Dedifferentiated amniotic fluid mesenchymal stem cell (primary cell): Measurements from ENCODE around the gene CCSER2.
"Not testable (repeated sequence)": the region's sequence is repeated elsewhere in the genome, so short reads cannot be mapped to it uniquely, and the experiment has no call there.

Experiments
- DNase-seq: peaks from one replicate; pipeline ENCODE4 v3.0.0-alpha.2; 2016; ENCODE audit errors: extremely low spot score

Gene CCSER2

GRCh38 chr10:84397735-84398144, 69.4 kb downstream of the CCSER2 start:
- no peak for DNase-seq

GRCh38 chr10:84398696-84399095, 70.3 kb downstream of the CCSER2 start:
- no peak for DNase-seq

GRCh38 chr10:84401854-84402611, 73.6 kb downstream of the CCSER2 start:
- no peak for DNase-seq

DNA sequence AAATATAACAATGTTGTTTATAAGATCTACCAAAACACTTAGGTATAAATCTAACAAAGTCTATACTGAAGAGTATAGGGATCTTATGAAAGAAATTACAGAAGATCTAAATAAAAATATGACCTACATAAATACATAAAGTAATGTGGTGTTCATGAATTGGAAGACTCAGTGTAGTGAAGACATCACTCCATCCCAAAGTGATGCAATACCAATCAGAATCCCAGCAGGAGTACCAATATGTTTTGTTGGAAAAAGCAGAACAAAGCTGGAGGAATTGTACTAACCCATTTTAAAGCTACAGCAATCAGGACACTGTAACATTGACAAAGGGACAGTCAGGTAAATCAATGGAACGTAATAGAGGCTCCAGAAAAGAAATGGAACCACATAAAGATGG, 76.4 kb downstream of the CCSER2 start:
- DNase-seq = no peak

DNA sequence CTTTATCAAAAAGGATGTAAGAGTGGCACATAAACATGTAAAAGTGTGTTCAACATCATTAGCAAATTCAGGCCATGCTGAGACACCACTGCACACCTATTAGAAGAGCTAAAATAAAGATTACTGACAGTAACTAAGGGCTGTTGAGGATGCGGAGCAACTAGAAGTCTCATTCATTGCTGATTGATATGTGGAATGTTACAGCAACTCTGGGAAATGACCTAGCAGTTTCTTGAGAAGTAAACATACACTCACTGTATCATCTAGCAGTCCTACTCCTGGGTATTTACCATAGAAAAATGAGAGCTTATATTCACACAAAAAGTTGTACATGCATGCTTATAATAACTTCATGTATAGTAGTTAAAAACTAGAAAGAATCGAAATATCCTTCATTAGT, 77.3 kb downstream of the CCSER2 start:
- DNase-seq = no peak

DNA sequence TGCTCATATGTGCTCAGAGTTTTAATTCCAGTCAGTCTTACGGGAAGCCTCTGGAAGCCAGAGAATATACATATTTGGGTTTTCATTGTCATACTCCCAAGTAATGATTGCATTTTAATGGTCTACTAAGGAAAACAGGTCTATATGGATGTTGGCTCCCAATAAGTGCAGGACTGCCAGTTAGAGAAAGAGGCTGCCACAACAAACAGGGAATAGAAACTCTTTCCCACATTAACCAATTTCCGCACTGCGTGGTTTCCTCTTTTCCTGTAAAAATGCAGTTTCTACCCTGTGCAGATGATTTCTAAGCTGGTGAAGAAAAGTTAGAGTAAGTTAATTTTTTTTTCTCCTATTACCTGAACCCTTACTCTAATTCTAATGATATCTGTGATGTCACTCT, 78.2 kb downstream of the CCSER2 start:
- no peak for DNase-seq

DNA sequence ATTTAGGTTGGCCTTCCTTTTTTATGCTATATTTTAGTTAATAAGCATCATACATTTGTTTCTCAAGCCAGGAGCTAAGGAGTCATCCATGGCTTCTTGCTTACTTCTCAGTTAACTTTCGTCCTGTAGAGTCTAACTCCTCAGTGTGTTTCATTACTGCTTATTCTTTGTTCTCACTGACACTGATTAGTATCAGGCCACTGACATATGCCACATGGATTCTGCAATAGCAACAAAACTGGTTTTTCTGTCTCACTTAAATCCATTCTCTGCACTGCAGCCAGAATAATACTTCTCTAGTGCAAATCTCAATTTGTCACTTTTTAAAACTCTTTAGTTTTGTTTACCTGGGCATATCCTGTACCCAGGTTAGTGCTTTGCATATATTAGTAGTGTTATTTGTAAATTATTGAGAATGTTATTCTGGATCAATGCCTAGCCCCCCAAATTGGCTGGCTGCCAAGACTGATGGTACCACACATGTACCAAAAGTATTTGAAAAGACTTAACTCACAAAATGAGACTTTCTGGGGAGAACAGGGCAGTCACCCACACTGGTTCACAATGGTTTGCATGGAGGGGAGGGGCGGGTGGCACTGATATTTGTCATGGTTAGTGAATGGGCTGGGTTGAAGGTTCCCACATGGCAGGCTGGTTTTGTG, 79.1 kb downstream of the CCSER2 start:
- DNase-seq = no peak

- no peak for DNase-seq
Measured at GRCh38 chr10:84412482-84412881, 84.1 kb downstream of the CCSER2 start.

DNA sequence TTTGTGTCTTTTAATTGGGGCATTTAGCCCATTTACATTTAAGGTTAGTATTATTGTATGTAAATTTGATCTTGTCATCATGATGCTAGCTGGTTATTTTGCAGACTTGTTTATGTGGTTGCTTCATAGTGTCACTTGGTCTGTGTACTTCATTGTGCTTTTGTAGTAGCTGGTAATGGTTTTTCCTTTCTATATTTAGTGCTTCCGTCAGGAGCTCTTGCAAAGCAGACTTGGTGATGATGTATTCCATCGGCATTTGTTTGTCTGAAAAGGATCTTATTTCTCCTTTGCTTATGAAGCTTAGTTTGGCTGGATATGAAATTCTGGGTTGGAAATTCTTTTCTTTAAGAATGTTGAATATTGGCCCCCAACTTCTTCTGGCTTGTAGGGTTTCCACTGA, 85.7 kb downstream of the CCSER2 start:
- DNase-seq = not testable (repeated sequence)

- no peak for DNase-seq
Measured at GRCh38 chr10:84415539-84416244, 87.3 kb downstream of the CCSER2 start.

GRCh38 chr10:84416245-84416555, 87.8 kb downstream of the CCSER2 start:
- DNase-seq = no peak

DNA sequence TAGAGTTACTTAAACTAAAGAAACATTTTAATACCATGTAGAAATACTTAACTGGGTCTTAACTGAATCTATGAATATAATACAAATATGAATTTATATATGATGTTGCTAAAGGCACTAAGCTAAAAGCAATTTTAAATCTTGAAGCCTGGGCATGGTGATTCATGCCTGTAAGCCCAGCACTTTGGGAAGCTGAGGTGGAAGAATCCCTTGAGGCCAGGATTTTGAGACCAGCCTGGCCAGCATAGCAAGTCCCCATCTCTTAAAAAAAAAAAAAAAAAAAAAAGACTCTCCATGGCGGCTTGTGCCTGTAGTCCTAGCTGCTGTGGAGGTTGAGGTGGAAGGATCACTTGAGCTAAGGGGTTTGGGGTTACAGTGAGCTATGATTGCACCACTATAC, 95.3 kb downstream of the CCSER2 start:
- no peak for DNase-seq

GRCh38 chr10:84424731-84425167, 96.4 kb downstream of the CCSER2 start:
- DNase-seq = peak; percentile 95

GRCh38 chr10:84427903-84428650, 99.7 kb downstream of the CCSER2 start:
- DNase-seq = no peak

- no peak for DNase-seq
Measured at GRCh38 chr10:84428711-84429110, 100.3 kb downstream of the CCSER2 start.

DNA sequence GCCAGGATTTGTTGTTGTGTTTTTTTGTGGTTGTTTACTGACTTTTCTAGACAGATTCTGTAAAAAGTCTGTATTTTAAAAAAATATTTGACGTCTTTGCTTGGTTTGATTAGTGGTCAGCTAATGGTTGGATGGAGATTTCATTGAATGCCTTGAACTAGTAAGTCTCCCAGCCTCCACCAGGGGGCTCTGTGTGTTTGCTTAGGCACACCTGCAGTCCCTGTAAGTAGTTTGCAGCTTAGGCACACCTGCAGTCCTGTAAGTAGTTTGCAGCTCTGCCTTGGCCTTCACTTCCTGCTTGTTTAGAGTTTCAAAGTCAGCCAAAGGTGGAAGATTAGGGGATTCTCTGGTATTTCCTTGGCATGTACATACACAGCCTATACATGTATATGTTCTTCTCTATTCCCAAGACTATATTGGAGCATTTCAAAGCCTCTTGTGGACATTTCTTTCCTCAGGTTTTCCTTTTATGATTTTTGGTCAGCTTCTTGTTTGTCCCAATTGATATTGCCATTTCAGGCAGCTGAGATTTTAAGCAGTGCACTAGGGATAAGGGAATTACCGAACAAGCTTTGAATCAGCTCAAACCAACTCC, 101.6 kb downstream of the CCSER2 start:
- DNase-seq = no peak

DNA sequence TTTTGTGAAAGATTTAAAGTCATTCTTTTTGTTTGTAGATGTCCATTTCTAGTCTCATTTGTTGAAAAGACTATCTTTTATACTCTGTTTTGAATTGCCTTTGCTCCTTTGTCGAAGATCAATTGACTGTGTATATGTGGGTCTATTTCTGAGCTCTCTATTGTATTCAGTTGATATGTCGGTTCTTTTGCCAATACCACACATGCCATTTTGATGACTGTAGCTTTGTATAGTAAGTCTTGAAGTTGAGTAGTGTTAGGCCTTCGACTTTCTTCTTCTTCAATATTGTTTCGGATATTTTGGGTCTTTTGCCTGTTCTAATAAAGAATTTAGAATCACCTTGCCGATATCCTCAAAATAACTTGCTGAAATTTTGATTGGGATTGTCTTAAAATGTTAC, 104.5 kb downstream of the CCSER2 start:
- no peak for DNase-seq

DNA sequence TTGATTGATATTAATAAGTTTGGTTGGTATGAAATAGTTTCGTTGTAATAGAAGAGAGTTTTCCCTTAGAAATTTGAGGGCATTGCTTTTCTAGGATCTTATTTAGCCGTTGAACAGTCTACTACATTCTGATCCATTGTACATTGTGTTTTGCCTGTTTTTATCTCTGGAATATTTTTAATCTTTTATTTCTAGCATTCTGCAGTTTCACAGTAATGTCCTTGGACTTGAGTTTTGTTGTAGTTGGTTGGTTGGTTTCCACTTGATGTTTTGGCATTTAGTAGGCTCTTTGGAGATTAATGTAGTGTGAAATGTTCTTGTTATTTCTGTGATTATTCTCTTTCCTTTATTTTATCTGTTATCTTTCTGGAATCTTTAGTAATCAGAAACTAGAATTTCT, 112.4 kb downstream of the CCSER2 start:
- DNase-seq = no peak

- no peak for DNase-seq
Measured at GRCh38 chr10:84447701-84448400, 119.5 kb downstream of the CCSER2 start.

DNA sequence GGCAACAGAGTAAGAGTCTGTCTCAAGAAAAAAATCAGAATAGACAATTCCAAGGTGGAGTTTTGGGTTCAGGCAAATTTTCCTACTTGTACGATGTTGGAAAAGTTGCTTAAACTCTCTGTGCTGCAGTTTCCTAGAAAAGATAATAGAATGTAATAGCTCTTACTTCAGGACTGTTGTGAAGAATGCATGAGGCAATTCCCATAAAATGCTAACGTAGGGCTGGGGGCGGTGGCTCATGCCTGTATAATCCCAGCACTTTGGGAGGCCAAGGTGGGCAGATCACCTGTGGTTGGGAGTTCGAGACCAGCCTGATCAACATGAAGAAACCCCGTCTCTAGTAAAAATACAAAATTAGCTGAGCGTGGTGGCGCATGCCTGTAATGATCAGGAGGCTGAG, 121.0 kb downstream of the CCSER2 start:
- DNase-seq = not testable (repeated sequence)

- DNase-seq = no peak
Measured at GRCh38 chr10:84452003-84452402, 123.6 kb downstream of the CCSER2 start.
